ENCODE data around the gene GNG4. TPM values are rescaled to one million over a fixed set of nuclear protein-coding genes. Genes with fewer than 3 reads are reported as not detected.

GNG4 gene
- total and polyA plus RNA-seq, 2 of the 4 experiments (the other 2 are of a cell fraction) = 0.18 to 0.29 TPM

DNA sequence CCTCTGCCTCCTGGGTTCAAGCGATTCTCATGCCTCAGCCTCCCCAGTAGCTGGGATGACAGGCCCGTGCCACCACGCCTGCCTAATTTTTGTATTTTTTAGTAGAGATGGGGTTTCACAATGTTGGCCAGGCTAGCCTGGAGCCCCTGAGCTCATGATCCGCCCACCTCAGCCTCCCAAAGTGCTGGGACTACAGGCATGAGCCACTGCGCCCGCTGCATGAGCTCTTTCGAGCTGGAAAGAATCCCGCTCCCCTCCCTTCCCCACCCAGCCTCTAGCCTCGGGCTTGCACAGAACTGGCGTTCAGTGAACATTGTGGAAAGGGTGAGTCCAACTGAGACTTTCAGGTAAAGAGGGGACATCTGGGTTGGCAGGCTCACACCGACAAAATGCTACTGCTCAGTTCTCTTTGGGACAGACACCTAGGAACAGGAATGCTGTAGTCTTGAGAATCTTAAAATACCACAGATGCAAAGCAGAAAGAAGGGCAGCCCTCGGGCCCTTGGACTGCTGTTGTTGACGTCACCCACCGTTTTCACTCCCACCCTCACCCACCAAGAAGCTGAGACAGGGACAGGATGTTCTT is 9.7 kb upstream of the GNG4 start:
- Histone ChIP-seq H3K27me3 (ENCODE audit: control insufficient read depth, insufficient read depth, low read length) (peaks cover 4% of the 10 kb centered on the region), H3K4ac (ENCODE audit: low read depth, low read length) (no peak overlapping the region), H3K9me1 (ENCODE audit: insufficient read depth, low read length) (0 out of 2 replicates have a peak, but pooled peaks cover 3% of the 10 kb centered on the region), H3K4me3 (ENCODE audit: insufficient read depth, low read depth, low read length) (no peak overlapping the region), H2BK120ac (ENCODE audit: low read depth, low read length) (no peak overlapping the region), H2AK9ac (replicated peaks; ENCODE audit: low read depth, low read length, poor library complexity) (no peak overlapping the region), H3K23ac (ENCODE audit: low read depth, low read length) (no peak overlapping the region), H2BK15ac (ENCODE audit: low read depth, low read length) (no peak overlapping the region), H3K4me1 (ENCODE audit: control insufficient read depth, insufficient read depth, low read length) (no peaks in the 10 kb centered on the region), H2AFZ (replicated peaks; ENCODE audit: low read length, poor library complexity) (no peak overlapping the region), H3K14ac (replicated peaks; ENCODE audit: low read depth, low read length) (no peak overlapping the region), H2BK5ac (ENCODE audit: low read depth, low read length, poor library complexity, severe bottlenecking) (no peak overlapping the region), H4K8ac (ENCODE audit: low read depth in 2 of 2, low read length in 2 of 2) (no peak overlapping the region), H3K56ac (ENCODE audit: extremely low read depth, insufficient read depth, low read length) (no peak overlapping the region), H3K27ac (ENCODE audit: insufficient read depth, low read length) (no peak overlapping the region), H2AK5ac (ENCODE audit: low read depth, low read length) (no peak overlapping the region), H4K5ac (ENCODE audit: low read depth, low read length) (no peak overlapping the region), H3K9me3 (ENCODE audit: control insufficient read depth, insufficient read depth, low read length) (no peaks in the 10 kb centered on the region; the same call in 1 of the 2 replicates), H3K36me3 (ENCODE audit: control insufficient read depth, insufficient read depth, low read length) (0 out of 2 replicates have a peak, but pooled peaks cover 3% of the 10 kb centered on the region), H2BK20ac (ENCODE audit: low read depth, low read length) (no peak overlapping the region), H3K9ac (ENCODE audit: low read depth, low read length) (no peak overlapping the region), H3K4me2 (ENCODE audit: low read depth, low read length) (no peak overlapping the region), H4K91ac (ENCODE audit: insufficient read depth, low read depth, low read length) (no peak overlapping the region), H3K79me1 (ENCODE audit: low read depth in 1 of 2, low read length in 2 of 2) (no peaks in the 10 kb centered on the region), H3K18ac (ENCODE audit: low read depth, low read length) (no peak overlapping the region), H4K20me1 (ENCODE audit: insufficient read depth, low read length) (no peaks in the 10 kb centered on the region)
- intact Hi-C loops (cut with micrococcal nuclease) (no loop called here), in situ Hi-C loops (cut with MboI; ENCODE audit: low sequenced_read_pairs) (no loop called here), dilution Hi-C loops (cut with HindIII; ENCODE audit: low sequenced_read_pairs, unreplicated experiment) (no loop called here)
- WGBS, 2 experiments (ENCODE audit: extremely low coverage in 2 of 2, insufficient read length in 1 of 2) = no CpG with 5 or more reads among the region's 14 CpGs
- TF ChIP-seq RFX5 (IDR thresholded peaks at IDR 0.05; ENCODE audit: low read depth, low read length) = no peak
- POLR2A ChIA-PET (ENCODE audit: unreplicated experiment) = no interaction called here
- no TSS peak for BruUV-seq (replicated peaks)
- DNase-seq (no peak), ATAC-seq (ENCODE audit: low read depth) (no peak)
- CTCF ChIA-PET = no interaction called here
